GM19395 (cell line): ENCODE data around the gene SMIM38.
"Not testable (repeated sequence)": the region's sequence is repeated elsewhere in the genome, so short reads cannot be mapped to it uniquely, and the experiment has no call there.

Experiments used
- ATAC-seq: cut with Tn5 transposase; IDR thresholded peaks from one replicate; pipeline ENCODE4 v1.9.1; 2021; ENCODE audit warnings: mild to moderate bottlenecking, moderate library complexity; ENCODE audit not compliant: unreplicated experiment

The SMIM38 gene

GRCh38 chr11:69137151-69137844 lies 18.4 kb upstream of the SMIM38 start:
- no peak for ATAC-seq

GRCh38 chr11:69138265-69138664 lies 17.5 kb upstream of the SMIM38 start:
- no peak for ATAC-seq

GRCh38 chr11:69140161-69140560 lies 15.6 kb upstream of the SMIM38 start:
- ATAC-seq = not testable (repeated sequence)

GRCh38 chr11:69140635-69141034 lies 15.1 kb upstream of the SMIM38 start:
- no peak for ATAC-seq

GRCh38 chr11:69141742-69142141 lies 14.0 kb upstream of the SMIM38 start:
- ATAC-seq = no peak

- ATAC-seq = no peak
Measured at GRCh38 chr11:69142895-69143294, 12.8 kb upstream of the SMIM38 start.

- ATAC-seq = no peak
Measured at GRCh38 chr11:69144316-69145049, 11.3 kb upstream of the SMIM38 start.

GRCh38 chr11:69145050-69145380 lies 10.7 kb upstream of the SMIM38 start:
- no peak for ATAC-seq

GRCh38 chr11:69148377-69148762 lies 7.4 kb upstream of the SMIM38 start:
- no peak for ATAC-seq

GRCh38 chr11:69148806-69149205 lies 6.9 kb upstream of the SMIM38 start:
- no peak for ATAC-seq

- not testable (repeated sequence) for ATAC-seq
Measured at GRCh38 chr11:69149338-69150045, 6.2 kb upstream of the SMIM38 start.

- no peak for ATAC-seq
Measured at GRCh38 chr11:69150175-69150574, 5.6 kb upstream of the SMIM38 start.

- ATAC-seq = no peak
Measured at GRCh38 chr11:69151836-69152235, 3.9 kb upstream of the SMIM38 start.

GRCh38 chr11:69152733-69153421 lies 2.9 kb upstream of the SMIM38 start:
- ATAC-seq = no peak

- ATAC-seq = no peak
Measured at GRCh38 chr11:69153661-69154060, 2.1 kb upstream of the SMIM38 start.

- no peak for ATAC-seq
Measured at GRCh38 chr11:69154211-69154913, 1.4 kb upstream of the SMIM38 start.

- ATAC-seq = no peak
Measured at GRCh38 chr11:69154938-69155301, 815 bp upstream of the SMIM38 start.

- no peak for ATAC-seq
Measured at GRCh38 chr11:69156235-69156639, 502 bp downstream of the SMIM38 start.

GRCh38 chr11:69156673-69157155 lies 979 bp downstream of the SMIM38 start:
- ATAC-seq = no peak

- no peak for ATAC-seq
Measured at GRCh38 chr11:69157156-69157821, 1.6 kb downstream of the SMIM38 start.
